Fibroblast of skin of right quadriceps (primary cell): ENCODE measurements around the gene PKD1.
"Not testable (repeated sequence)": the region's sequence is repeated elsewhere in the genome, so short reads cannot be mapped to it uniquely, and the experiment has no call there.

Experiments used
- DNase-seq: peaks from one replicate; pipeline ENCODE4 v3.0.0-alpha.2; 2013

Gene PKD1

DNA sequence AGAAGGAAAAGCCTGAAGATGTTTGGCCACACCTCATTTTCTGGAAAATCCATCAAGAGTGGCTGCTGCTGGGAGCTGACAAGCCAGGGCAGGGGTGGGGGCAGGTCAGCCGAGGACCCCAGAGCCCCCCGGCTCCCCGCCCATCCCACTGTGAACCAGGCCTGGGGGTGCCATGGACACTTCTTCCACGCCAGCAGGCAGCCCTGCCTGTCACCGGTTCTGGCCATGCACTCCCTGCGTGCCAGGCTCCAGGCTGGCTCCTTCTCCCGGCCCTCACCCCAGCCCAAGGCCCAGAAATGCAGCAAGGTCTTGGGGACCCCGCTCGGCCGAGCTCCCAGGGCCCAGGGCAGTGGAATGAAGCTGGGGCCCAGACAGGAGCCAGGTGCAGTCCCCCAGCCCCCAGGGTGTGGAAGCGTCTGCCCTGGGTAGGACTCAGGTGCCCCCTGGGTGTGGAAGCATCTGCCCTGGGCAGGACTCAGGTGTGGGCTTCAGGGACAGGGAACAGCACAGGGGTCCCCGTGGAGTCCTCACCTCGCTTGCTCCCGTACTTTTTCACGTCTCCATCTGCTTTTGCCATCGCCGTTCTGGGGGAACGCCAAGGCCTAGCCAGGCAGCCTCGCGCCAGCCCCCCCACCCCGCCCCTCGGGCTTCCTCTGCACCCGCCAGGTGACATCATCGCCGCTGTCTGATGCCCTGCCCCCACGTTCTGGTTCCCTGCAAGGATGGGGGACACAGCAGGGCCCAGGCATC is 12.6 kb downstream of the PKD1 start:
- not testable (repeated sequence) for DNase-seq

DNA sequence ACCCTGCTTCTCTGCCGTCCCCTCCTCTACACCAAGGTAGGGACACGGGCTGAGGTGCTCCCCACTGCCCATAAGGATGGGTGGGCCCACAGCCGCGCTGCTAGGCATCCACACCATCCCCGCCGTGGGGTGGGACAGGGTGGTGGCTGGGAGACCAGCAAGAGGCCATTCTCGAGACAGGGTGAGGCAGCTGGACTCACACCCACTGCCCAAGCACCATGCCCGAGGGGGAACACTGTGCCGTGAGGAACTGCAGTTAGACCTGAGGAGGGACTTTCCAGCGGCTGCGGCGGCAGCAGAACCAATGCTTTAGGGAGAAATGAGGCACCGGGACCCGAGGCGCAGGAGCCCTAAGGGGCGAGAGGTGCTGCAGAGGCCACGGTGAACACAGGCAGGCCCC is 13.3 kb downstream of the PKD1 start:
- no peak for DNase-seq

GRCh38 chr16:2121853-2122252 is 13.8 kb downstream of the PKD1 start:
- DNase-seq: no peak

GRCh38 chr16:2121325-2121724 is 14.4 kb downstream of the PKD1 start:
- DNase-seq: peak; percentile 56

DNA sequence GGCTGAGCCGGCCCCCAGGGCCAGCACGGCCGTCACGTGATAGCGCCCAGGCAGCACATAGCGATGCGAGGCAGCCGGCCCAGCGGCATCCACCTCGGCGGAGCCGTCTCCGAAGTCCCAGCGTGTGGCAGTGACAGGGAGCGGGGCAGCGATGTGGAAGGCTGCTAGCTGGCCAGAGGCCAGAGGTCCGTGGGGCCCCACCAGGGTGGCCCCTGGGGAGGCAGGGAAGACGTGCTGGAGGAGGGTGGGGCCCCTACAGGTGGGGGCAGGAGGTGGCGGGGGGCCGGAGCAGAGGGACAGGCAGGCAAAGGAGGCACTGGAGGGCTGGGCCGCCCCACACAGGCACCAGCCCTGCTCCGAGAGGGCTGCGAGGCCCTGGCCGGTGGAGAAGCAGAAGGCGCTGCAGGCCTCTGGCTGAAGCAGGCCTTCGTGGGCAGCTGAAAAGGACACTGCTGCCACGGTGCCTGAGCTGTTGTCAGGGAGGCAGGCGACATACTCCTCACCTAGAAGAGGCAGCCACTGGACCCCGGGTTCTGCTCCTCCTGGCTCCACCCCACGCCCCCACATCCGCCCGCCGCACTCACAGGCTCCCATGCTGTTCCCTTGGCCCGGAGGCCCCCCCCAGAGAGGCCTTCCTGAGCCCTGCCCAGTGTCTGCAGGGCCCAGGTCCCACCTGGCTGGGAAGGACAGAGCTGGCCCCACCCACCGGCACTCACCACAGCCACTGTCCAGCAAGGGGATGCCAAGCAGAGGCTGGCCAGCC is 17.6 kb downstream of the PKD1 start:
- not testable (repeated sequence) for DNase-seq

- DNase-seq: not testable (repeated sequence)
These were observed 18.4 kb downstream of the PKD1 start for GRCh38 chr16:2117341-2117740.

- not testable (repeated sequence) for DNase-seq
These were observed 19.3 kb downstream of the PKD1 start for GRCh38 chr16:2116428-2116827.

DNA sequence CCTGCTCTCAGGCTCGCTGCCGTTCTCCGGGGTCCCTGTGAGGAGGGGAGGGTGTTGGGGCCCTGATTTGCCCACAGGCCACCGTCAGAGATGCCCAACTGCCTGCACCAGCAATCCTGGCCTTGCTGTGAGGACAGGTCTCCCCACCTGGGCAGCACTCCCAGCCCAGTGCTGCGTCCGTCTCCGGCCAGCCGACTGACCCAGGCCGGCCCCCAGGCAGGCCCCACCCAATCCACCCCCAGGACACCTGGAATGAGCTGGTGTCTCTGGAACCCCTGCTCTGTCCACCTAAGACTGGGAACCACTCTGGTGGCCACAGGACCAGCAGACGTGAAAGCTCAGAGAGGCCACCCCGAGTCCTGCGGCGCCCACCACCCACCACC is 20.1 kb downstream of the PKD1 start:
- DNase-seq: no peak

DNA sequence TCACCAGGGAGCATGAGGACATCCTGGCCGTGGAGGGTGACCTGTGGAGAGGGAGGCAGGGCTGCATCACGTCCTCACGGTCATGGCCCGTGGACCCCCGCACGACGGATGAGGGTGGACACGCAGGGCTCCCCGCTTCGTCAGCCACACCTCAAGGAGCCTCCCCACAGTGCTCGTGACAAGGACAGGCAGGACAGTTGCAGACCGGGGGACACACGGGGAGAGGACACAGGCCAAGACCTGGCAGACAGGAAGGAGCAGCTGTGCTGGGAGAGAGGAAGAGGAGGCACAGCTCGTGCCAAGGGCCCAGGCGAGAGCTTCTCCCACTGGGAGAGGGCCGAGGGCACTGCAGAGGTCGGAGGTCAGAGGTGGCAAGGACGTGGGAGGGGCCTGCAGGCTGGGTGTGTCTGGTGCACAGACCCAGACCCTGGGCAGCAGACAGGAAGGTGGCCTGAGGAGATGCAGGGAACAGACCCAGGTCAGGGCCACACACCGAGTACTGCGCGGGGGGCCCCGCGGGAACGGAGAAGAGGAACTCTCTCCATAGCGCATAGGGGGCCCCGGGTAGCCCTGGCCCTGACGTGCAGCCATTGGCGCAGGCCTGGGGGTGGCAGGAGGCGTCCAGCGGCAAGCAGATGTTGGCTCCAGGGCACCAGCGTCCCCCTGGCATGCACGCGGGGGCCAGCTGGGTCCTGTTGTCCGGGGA is 20.7 kb downstream of the PKD1 start:
- DNase-seq: not testable (repeated sequence)

- not testable (repeated sequence) for DNase-seq
These were observed 21.5 kb downstream of the PKD1 start for GRCh38 chr16:2114225-2114624.

- not testable (repeated sequence) for DNase-seq
These were observed 23.1 kb downstream of the PKD1 start for GRCh38 chr16:2112539-2113106.

GRCh38 chr16:2111412-2112335 is 24.0 kb downstream of the PKD1 start:
- DNase-seq: not testable (repeated sequence)

DNA sequence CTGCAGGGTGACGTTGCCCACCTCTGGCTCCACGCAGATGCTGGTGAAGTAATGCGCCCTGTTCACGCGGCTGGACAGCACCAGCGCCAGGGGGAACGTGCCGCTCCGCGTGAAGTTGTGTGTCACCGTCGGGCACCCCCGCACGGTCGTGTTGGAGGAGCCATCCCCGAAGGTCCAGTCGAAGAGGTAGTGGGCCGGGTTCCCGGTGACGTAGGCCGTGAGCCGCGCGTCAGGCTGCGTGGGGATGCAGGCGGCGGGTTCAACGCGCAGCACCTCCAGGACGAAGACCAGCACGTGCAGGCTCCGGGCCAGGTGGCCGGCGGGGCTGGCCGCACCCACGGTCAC is 24.7 kb downstream of the PKD1 start:
- not testable (repeated sequence) for DNase-seq

- not testable (repeated sequence) for DNase-seq
These were observed 25.2 kb downstream of the PKD1 start for GRCh38 chr16:2110332-2111008.

- DNase-seq: not testable (repeated sequence)
These were observed 25.8 kb downstream of the PKD1 start for GRCh38 chr16:2109872-2110271.

- not testable (repeated sequence) for DNase-seq
These were observed 26.5 kb downstream of the PKD1 start for GRCh38 chr16:2109271-2109580.

GRCh38 chr16:2108446-2109270 is 27.0 kb downstream of the PKD1 start:
- DNase-seq: not testable (repeated sequence)

DNA sequence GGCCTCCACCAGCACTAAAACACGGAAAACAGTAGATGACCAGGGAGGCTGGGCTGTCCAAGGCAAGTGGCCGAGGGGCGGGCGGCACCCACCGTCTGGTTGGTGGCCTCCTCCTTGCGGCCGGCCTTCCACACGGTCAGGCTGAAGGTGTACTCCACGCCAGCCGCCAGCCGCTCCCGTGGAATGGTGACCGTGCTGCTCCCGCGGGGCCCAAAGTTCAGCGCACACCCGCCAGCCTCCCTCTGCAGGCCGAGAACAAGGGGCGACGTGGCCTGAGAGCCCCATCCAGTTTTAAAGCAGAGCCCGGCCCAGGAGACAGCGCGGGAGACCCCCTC is 27.9 kb downstream of the PKD1 start:
- not testable (repeated sequence) for DNase-seq

DNA sequence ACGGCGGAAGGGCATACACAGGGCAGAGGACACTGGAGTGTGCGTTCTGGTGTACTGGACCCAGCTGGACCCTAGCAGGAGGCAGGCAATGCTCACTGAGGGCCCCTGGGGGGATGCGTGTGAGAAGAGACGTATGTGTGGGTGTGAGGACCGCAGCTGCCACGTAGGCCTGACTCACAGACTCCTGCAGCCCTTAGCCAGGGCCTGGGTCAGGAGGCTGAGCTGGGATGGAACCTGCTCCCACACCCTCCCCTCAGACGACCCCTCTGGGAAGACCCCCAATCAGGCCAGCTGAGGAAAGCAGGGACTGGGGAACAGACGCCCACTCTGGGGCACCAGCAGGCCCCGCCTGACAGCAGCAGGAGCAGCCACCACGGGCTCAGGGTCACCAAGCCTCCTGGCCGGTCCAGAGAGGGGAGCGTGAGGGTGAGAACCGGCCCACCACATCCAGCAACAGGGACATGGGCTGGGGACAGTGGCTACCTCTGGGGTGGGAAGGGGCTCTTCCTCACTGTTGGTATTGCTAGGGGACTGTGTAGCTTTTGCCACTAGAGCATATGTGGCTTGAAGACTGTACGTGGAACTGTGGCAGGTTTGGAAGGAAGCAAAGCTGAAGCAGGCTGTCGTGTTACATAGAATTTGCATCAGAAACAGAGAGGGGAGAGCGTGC is 28.4 kb downstream of the PKD1 start:
- DNase-seq: peak; percentile 46

GRCh38 chr16:2106211-2106610 is 29.5 kb downstream of the PKD1 start:
- DNase-seq: not testable (repeated sequence)
